GM19099 (cell line): ENCODE results near the gene FXYD6.

Experiments used
- POLR2A ChIP-seq: IDR thresholded peaks from 3 replicates; pipeline ENCODE4 v1.6.1; 2011; ENCODE audit warnings: low read depth; ENCODE audit not compliant: insufficient read length; ENCODE audit errors: extremely low read depth

Gene FXYD6

DNA sequence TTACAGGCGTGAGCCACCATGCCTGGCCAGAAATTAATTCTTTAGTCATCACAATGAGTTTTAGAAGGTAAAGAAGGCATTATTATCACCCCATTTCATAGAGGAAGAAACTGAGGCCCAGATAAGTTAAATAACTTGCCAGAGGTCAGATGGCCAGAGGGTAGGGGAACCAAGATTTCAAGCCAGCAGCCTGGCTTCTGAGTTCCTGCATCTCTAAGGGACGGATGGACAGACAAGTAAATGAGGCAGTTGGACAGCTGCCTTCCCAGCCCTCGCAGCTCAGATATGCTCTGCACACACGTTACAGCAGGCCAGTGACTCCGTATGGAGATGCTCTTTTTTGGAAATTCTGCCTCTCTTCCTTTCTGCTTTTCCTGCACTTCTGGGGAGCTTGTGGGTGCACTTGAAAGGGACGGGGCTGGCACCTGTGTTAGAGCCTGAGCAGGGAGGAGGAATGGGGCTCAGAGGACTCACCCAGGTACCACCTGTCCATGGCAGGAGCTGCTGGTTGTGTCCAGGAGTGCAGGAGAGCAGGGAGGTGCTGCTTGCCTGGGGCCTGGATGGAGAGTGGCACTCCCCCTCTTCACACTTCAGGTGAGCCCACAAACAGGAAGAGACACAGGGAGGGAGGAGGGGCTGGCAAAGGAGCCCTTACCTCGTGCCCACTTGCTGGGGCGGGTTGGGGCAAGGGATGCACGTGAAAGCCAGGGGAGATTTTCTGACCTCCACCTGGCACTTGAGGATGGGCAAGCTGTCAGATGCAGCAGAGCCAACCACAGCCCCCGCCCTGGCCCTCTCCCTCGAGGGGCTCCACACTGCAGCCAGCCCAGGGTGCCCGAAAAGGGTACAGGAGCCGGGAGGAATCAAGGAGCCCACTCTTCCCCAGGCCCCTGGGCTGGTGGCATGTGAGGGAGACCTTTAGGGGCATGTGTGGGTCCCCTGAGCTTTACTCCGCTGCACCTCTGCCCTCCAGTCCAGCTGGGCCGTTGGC is 48.6 kb downstream of the FXYD6 start:
- TF ChIP-seq POLR2A = no peak

DNA sequence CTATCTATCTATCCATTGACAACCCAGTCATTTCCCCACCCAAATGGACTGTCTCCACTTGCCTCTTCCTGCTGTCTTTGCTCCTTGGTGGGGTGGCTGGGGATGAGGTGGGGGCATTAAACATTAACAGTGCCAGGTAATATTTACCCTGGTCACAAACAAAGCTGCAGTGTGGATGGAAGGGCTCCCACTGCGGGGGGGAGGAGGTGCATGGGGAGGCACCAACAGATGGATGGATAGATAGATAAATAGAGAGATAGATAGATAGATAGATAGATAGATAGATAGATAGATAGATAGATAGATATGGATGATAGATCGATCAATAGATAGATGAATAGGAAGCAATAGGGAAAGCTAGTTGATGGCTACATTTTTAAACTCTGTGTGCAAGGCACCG is 49.6 kb downstream of the FXYD6 start:
- TF ChIP-seq POLR2A = no peak

DNA sequence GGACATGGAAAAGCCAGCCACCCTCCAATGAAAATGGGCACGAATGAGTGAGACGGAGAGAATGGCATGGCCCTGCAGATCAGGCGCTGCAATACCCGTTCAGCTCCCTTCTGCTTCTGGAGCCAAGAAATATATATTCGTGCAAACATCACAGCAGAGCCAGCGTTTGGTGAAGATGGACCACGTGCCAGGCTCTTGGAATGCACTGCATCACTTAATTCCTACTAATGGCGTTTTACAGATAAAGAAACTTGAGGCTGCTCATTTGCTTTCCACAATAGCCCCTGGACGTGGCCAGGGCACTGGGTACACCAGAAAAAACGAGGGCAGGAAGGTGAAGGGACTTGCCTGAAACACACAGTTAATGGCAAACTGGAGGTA is 50.3 kb downstream of the FXYD6 start:
- TF ChIP-seq POLR2A = no peak

DNA sequence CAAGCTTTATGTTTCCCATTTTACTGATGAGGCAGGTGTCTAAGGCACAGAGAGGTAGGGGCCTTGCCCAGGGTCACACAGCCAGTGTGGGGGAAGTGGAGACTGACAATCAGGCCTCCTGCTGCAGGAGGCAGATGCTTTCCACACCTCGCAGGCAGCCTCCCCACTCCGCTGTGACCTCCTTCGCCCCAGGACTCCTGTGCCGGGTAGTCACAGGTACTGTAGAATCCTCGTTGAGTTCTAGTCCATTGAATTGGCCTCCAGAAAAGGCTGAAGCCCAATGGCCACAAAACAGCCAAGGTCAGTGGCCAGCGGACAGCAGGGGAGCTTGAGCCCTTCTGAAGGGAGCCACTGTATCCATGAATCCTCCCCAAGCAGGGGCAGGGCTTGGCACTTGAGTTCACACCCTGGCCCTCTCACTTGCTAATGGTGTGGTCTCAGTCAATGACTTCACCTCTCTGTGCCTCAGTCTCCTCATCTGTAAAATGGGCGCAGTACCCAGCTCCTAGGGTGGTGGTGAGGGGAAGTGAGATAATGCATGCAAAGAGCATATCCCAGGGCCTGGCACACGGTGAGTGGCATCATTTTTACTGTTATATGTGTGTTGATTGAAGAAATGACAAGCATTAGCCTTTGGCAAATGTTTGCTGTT is 50.8 kb downstream of the FXYD6 start:
- TF ChIP-seq POLR2A = no peak

DNA sequence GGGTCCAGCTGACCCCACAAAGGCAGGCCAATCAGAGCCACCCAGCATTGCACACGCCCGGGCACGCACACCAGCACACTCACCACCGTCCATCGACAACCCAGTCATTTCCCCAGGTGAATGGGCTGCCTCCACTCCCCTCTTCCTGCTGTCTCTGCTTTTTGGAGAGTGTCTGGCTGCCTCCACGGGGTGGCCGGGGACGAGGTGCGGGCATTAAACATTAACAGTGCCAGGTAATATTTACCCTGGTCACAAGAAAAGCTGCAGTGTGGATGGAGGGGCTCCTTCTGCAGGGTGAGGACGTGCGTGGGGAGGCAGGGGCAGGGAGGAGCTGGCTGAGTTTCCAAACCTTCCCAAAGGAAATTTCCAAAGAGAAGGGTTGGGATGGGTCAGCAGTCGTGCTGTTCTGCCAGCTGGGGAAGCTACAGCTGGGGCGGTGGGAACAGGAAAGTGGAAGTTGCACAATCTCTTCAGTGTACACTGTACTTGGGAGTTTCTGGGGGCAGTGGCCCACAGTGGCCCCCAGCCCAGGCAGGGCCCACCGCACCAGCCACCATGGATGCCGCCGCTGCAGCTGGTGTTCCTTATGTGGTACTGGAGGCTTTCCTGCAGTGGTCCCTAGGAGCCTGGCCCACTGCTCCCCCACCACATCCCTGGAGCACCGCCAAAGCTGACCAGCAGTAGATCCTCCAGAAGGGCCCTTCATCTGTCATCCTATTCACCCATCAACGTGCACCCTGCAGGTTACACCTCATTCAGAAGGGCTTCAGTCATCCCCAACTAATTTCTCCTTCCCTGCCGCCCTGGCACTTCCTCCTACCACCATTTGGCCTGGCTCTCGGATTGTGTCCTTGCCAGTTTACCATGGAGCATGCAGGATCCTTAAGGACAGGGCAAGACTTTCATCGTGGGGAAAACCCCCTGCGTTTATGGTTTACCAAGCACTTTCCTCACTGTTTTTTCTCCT is 51.6 kb downstream of the FXYD6 start, which contains the start of gene FXYD2:
Gene FXYD2, minus strand, starts transcription at position 174 of the 967 bp plus-strand sequence. Its CDS starts 66 bp downstream, at position 108.
- peak; percentile 27 for TF ChIP-seq POLR2A

DNA sequence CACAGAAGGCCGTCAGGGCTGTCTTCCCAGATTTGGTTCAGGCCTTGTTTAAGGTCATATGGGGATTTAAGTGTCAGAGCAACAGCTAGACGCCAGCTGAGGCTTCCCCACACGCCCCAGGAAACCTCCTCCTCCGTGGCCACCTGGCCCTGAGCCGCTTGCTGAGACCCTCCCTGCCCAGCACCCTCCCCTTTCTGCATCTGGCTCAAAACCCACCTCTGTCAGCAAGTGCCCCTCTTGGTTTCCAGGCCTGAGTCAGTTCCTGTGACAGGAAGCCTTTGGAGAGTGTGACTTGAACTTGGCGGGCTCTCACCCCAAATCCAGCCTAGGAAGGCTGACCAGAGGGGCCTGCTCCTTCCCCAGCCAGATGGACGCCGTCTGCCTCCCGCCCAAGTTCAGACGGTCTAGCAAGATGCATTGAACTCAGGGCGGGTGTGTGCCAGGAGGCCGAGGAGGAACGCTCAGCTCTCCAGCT is 52.5 kb downstream of the FXYD6 start:
- no peak for TF ChIP-seq POLR2A

DNA sequence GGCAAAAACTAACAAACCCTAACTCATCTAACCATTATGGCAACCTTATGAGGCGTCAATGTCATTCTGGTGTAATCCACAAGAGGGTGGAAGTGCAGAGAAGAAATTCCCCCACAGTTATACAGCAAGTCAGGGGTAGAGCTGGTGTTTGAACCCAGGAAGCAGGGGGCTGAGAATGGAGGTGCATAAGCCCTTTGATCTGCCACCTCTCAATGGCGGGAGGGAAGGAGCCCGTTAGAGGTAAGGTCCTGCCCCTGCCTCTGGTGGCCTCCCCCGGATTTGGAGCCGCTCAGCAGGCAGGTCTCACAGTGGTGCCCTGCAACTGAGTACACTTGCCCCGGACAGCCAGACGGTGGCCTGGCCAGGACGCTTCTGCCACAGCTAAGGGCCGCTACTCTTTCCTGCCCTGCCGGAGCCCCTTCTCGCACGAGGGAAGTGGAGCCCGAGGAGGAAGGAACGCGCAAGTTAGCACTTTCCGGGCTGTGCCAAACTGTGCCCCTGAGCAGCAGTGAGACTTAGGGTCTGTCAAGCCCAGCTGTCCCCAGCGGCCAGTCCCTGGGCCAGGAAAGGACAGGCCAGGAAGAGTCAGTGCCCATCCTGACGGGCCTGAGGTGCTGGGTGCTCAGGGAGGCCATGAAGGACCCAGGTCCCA is 53.0 kb downstream of the FXYD6 start:
- TF ChIP-seq POLR2A = no peak

DNA sequence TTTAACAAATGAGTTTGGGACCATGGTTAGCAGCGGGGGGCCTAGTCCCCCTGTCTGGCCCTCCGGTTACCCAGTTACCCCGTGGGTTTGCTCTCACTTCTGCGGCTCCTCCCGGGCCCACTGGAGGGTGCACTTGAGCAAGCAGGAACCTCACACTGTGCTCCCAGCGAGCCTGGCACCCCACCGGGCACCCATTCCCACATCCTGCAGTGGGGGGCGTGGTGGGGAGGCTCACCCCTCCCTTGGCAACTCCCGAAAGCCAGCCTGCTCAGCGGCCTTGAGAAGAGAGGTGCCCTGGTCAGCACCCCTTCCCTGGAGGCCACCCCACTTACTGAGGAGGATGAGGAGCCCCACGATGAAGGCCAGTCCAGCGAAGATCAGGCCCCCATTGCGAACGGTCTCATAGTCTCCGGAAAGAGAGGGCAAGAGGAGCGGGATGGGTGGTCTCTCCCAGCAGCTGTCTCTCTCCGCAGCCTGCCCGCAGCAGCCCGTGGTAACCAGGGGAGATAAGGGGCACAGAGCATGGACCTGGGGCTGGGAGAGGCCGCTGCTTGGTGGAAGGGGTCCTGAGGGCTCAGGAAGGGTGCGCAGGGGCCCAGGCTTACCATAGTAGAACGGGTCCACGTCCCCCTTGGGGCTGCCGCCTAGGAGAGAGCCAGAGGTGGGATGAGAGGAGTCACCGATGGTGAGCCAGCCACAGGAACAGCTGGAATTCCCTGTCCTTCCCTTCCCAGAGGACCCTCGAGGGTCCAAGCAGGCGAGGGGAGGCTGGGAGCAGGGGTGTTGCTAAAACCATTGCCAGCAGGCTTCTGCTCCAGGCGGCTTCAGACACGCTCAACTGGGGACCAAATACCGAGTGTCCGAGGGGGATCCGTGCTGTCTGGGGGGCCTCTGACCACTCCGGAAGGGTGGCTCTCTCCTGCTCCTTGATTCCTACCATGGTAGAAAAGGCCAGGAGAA is 54.1 kb downstream of the FXYD6 start:
- TF ChIP-seq POLR2A = no peak

DNA sequence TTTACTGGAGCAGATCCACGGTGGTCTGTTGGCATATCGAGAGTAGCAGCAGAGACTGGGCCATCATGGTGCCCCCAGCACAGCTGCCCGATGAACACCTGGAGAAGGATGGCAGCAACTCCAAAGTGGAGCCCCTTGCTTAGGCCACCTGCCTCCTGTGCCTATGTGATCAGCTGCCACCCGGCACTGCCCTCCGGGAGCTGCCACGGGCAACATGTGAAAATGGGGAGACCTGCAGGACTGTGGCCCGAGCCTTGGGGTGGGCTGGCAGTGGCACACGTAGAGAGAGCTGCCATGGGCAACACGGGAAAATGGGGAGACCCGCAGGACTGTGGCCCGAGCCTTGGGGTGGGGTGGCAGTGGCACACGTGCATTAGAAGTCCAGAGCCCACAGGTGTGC is 55.0 kb downstream of the FXYD6 start:
- no peak for TF ChIP-seq POLR2A

DNA sequence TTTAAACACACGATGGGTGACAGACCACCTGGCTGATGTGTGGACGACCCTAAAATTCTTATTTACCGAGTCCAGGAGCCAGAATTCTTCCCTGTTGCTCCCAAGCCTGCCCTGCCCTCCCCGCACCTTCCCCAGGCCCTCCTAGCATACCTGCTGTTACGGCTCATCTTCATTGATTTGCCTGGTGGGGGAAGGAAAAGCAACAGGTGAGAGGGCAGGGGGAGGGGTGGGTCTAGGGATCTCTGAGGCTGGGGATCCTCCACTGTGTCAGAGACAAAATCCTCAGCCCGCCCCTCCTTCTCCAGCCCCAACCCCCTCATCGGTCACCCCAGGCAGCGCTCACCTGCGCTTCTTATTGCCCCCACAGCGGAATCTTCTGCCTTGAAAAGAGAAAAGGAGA is 55.9 kb downstream of the FXYD6 start:
- TF ChIP-seq POLR2A = no peak

DNA sequence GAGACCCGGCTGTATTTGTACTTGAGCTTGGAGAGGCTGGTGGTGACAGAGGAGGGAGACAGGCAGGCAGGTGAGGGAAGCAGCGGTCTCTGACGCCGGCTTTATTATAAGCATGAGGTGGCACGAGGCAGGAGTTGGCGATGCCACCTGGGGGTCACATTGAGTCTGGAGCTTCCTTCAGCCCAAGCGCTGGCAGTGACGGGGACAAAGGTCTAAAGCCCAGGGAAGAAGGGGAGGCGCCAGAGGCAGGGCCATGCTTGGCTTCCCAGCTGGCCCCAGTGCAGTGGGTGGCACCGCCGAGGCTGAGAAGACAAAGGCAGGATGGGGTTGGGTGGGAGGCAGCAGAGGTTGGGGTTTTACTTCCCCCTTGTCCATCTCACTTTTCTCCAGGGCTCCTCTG is 56.4 kb downstream of the FXYD6 start:
- TF ChIP-seq POLR2A = no peak

DNA sequence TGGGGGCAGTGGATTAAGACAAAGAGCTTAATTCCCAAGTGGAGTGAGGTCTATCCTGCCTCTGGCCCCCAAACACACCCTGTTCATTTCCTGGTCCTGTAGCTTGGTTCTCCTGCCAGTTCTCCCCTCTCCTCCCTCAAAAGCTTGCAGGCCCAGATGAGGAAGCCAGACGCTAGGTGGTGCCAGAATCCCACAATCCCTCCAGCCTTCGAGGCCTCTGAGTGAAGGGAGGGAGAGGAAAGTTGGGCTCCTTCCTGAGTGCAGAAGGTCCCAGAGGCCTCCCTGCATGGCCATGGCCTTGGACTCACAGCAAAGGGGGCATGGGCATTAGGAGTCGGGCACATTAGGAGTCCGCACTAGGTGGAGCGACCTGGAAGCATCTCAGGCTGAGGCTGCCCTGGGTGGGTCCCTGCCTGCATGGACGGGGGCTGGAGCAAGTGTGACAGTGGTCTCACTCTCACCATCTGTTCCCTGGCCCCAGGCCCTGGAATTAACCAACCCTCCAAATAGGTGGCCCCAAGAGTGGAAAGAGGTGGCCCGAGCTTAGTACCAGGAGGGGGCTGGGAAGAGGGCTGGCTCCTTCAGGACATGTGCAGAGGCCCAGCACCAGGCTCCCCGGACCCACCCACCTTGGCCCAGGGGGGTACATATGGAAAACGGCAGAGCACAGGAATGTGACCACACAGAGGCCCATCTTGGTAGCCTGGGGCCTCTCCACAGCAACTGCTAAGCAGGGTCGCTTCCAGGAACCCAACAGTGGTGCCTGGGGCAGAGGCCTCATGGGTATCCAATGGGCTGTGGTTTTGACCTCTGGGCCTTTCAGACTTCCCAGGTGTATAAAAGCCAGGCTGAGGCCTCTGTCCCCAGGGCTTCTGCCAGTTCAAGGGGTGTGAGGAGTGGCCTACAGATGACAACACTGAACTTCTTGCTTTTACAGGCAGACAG is 57.1 kb downstream of the FXYD6 start:
- TF ChIP-seq POLR2A = no peak
